ENCODE data around the gene TXNDC2.
"Not testable (repeated sequence)": the region's sequence is repeated elsewhere in the genome, so short reads cannot be mapped to it uniquely, and the experiment has no call there.

TXNDC2 gene

DNA sequence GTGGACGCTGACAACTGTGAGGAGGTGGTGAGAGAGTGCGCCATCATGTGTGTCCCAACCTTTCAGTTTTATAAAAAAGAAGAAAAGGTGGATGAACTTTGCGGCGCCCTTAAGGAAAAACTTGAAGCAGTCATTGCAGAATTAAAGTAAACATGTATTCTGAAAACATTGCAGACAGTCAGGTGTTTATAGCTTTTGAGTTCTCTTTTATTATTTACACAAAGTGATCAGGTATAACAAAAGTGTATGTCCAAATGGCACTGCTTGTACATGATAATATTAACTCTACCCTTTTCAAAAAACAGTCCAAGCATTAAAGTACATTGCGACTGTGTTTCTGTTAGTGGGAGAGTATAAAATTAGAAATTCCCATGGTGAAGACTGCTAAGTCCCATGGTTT lies 2.2 kb downstream of the TXNDC2 start:
- no peak for DNase-seq

DNA sequence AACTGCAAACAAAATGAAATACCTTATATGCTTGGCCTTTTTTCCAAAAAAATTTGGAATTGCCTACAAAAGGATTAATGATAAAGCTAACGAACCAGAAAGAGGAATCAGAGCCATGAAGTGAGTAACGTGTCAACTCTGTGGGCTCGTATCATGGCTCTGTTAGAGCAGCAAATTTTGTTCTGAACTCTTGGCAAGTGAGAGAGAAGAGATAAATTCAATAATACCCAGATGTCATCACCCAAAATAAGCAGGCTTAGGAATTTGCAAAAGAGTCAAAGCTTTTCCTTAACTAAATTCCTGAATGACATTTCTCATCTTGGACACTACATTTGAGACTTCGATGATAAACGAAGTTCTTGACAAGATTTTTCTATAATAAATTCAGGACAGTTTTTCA lies 4.4 kb downstream of the TXNDC2 start:
- no peak for DNase-seq

DNA sequence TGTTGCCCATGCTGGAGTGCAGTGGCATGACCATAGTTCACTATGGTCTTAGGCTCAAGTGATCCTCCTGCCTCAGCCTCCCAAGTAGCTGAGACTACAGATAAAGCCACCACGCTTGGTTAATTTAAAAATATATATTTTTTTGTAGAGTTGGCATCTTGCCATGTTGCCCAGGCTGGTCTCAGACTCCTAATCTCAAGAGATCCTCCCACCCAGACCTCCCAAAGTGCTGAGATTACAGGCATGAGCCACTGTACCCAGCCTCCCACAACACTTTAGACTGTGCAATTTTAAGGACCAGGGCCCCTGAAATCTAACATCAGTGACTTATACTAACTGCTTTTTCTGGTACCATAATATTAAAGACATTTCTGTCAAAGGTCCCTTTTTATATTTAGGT lies 5.2 kb downstream of the TXNDC2 start:
- no peak for DNase-seq

DNA sequence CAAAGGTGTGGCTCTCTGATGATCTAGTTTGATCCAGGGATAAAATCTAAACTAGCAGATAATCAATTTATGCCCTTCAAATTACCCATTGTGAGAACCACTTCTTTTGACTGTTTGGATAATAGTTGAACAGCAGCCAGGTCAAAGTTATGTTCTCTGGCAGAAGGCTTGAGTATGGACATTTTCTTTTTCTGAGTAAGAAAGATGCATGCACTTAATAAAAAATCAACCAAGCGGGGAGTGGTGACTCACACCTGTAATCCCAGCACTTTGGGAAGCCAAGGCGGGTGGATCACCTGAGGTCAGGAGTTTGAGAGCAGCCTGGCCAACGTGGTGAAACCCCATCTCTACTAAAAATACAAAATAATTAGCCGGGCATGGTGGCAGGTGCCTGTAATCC lies 5.7 kb downstream of the TXNDC2 start:
- DNase-seq: not testable (repeated sequence)

DNA sequence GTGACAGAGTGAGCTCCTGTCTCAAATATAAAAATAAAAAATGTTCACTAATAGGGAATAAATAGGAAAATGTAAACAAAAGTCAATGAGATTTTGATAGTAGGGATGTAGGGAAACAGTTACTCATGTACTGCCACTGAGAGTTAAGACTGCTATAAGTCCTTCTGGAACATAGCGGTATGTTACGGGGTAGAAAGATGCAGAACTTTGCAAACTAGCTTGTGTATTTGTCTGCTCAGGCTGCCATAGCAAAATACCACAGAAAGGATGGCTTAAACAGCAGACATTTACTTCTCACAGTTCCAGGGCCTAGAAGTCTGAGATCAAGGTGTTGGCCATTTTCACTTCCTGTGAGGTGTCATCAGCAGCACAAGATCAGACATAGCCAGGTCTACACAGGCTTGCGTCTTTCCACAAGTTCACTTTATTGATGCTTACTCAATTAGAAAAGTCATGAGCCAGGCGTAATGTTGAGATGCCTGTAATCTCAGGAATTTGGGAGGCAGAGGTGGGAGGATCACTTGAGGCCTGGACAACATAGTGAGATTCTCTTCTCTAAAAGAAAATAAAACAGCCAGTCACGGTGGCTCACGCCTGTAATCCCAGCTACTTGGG lies 8.8 kb downstream of the TXNDC2 start:
- DNase-seq: no peak

DNA sequence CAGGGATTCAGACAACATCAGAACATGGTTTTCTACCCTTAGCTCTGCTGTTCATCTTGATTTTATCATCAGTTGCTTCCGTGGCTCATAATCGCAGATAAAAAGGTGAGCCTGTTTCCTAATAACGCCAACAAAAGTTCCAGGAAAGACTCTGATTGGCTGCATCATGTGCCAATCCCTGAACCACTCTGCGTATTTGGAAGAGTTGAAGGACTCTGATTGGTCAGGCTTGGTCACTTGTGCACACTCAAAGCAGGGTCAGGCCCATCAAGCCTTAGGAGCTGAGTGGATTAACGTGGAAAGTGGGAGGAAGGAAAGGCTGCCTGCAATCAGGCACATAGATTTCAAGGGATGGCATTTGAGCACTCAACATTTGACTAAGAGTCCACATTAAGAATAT lies 11.4 kb downstream of the TXNDC2 start:
- no peak for DNase-seq

DNA sequence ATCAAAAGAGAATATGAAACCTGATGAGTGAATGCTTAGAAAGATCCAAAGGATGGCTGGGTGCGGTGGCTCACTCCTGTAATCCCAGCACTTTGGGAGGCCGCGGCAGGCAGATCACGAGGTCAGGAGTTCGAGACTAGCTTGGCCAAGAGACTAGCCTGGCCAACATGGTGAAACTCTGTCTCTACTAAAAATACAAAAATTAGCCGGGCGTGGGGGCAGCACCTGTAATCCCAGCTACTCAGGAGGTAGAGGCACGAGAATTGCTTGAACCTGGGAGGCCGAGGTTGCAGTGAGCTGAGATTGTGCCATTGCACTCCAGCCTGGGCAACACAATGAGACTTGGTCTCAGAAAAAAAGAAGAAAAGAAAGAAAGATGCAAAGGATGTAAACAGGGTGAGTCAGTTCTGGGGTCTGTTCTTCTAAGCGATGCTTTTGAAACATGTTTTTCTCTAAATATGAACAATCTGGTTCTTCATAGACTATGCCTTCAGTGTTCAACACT lies 12.1 kb downstream of the TXNDC2 start:
- DNase-seq: not testable (repeated sequence)

DNA sequence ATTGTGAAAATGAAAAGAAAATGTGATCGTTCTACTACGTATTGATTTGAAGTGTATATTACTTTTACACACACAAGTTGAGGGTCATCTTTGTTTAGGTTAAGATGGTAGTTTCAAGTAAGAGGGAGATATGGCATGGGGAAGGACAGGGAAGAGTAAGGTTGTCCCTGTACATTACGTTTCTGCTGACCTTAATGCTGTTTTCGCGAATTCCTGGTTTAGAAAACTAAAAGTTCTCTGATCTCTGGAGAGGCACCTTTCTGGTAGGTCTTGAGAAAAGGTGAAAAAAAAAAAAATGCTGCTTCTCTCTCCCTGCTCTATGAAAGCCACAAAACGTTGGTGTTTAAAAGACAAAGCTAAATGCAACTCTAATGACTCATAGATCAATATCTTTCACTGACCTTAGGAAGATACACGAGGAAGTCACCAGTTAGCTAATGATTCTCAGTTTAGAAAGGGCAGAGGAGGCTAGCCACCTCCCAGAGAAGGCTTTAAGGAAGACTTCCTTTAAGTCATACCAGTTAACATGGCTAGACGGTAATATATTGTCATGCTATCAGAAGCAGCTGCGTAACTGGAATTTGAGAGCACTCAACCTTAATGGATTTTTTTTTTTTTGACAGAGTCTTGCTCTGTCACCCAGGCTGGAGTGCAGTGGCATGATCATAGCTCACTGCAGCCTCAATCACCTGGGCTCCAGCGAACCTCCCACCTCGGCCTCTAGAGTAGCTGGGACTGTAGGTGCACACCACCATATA lies 13.2 kb downstream of the TXNDC2 start:
- DNase-seq: no peak

DNA sequence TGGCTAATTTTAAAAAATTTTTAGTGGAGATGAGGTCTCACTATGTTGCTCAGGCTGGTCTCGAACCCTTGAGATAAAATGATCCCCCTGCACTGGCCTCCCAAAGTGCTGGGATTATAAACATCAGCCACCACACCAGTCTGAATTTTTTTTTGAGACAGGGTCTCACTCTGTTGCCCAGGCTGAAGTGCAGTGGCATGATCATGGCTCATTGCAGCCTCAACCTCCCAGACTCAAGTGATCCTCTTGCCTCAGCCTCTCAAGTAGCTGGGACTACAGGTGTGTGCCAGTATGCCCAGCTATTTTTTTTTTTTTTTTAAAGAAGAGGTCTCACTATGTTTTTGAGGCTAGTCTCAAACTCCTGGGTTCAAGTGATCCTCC lies 13.8 kb downstream of the TXNDC2 start:
- DNase-seq: not testable (repeated sequence)

DNA sequence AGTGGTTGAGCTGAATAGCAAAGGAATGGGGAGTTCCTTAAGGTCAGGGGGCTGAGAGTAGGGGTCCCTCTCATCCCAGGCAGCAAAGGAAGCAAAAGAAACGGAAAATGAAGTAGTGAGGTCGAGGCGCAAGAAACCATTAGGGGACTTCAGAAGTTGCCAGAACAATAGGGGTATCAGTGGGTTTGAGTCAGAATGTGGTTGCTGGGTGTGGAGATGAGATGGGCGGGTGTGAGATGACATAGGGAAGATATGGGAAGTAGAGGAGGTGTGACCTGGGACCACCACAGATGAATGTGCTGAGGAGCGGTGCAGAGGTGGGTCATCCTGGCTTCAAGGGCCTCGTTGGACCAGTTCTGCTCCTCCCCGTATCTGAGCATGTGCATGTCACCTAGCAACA lies 14.9 kb downstream of the TXNDC2 start:
- no peak for DNase-seq

DNA sequence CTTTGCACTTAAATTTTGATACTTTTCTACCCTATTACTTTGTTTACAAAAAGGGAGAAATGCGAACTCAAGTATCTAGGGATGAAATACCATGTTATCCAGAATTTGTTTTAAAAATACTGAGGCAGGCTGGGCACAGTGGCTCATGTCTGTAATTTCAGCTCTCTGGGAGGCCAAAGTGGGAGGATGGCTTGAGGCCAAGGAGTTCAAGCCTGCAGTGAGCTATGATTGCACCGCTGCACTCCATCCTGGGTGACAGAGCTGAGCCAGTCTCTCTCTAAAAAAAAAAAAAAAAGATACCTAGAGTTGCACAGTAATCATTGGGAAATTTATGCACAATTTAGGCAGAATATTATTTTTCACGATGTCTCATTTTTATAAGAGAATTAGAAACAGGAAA lies 15.6 kb downstream of the TXNDC2 start:
- DNase-seq: no peak

DNA sequence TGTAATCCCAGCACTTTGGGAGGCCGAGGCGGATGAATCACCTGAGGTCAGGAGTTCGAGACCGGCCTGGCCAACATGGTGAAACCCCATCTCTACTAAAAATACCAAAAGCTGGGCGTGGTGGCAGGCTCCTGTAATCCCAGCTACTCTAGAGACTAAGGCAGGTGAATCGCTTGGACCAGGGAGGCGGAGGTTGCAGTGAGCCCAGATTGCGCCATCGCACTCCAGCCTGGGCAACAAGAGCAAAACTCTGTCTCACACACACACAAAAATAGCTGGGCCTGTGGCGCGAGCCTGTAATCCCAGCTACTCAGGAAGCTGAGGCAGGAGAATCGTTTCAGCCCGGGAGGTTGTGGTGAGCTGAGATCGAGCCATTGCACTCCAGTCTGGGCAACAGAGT lies 16.5 kb downstream of the TXNDC2 start:
- DNase-seq: not testable (repeated sequence)

DNA sequence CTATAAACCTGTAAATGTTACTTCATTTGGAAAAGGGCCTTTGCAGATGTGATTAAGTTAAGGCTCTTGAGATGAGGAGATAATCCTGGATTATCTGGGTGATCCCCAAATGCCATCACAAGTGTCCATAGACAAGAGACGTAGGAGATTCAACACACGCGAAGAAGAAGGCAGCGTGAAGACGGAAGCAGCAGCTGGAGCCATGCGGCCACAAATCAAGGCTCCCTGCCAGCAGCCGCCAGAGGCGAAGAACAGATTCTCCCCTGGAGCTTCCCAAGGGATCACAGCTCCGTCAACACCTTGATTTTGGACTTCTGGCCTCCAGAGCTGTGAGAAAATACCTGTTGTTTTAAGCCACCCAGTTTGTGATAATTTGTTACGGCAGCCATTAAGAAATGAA lies 17.1 kb downstream of the TXNDC2 start:
- DNase-seq: no peak

DNA sequence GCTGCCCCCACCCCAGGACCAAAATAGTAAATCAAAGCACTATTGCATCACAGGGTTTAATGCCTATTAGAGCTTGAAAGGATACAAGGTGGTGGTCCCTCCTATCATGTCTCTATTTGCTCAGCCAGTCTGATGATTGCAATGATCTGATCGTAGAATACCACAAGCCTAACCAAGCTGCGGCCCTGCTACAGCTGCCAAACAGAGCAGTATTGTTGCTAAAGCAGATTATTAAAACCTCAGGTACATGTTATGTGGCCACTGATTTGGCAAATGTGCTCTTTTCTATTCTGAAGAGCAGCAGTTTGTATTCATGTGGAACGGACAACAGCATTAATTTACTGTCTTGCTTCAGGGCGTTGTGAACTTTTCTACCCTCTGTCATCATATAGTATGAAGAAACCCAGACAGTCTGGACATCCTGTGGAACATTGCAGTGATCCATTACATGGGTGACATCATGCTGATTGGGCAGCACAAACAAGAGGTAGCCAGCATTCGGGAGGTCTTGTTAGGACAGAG lies 19.7 kb downstream of the TXNDC2 start:
- DNase-seq: no peak

DNA sequence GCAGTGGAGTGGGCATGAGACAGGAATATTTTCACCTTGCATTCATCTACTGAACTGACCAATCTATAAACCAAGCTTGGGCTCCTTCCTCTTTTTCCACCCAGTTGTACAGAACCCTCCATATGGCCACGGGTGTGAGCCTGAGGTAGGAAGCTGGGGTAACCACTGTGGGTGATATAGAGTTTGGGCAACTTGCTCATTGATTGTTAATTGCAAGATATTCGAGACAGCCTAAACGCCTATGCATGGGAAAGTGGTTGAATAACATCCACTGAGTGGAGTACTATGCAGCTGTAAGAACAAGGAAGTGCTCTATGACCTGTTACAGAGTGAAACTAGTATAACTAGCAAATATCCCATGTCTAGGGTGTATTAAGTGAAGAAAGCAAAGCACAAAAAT lies 20.7 kb downstream of the TXNDC2 start:
- DNase-seq: no peak

DNA sequence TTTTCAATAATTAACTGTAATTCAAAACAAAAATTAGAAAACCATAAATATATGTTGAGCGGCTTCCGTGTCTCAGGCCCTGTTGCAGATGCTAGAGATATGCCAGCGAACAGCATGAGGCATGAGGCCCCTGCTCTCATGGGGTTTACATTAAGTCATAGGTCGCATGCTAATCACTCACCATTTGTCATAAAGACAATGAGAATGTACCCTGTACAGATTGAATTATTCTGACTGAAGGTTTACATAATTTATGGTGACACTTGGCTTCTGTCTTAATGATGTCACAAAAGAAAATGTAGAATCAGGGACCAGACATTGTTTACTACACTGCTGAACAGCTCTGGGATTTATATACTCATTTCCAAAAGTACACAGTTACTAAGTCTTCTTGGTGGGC lies 22.1 kb downstream of the TXNDC2 start:
- DNase-seq: no peak

DNA sequence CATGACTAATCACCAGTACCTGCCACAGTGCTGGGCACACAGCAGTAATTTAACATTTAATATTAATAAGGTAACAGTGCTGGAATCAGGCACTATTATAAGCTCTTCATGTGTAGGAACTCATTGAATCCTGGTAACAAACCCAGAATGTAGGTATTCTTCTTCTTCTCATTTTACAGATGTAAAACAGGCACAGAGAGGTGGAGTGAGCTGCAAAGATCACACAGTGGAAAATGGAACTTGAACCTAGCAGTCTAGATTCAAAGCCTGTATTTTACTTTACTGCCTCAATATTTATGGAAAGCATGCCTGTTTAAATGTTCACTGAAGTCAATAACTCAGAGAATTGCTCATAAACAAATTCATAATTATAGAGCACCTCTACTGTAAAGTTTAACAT lies 24.3 kb downstream of the TXNDC2 start:
- DNase-seq: no peak

DNA sequence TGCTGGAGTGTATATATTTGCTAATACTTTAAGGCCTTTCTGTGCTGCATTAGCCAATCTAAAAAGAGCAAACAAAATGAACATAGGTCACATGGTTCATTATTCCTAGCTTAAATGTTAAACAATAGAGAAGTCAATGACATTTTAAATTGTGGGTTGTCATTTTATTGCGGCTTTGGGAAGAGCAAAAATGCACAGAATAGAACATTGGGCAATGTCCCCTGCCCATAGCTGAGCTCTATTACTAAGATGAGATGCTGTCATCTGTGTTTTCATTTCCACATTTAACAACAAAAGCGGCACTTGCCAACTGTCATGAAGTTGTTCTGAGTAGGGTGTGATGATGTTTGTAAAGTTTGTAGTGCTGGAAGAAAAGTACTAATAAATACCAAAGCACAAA lies 24.9 kb downstream of the TXNDC2 start:
- no peak for DNase-seq

DNA sequence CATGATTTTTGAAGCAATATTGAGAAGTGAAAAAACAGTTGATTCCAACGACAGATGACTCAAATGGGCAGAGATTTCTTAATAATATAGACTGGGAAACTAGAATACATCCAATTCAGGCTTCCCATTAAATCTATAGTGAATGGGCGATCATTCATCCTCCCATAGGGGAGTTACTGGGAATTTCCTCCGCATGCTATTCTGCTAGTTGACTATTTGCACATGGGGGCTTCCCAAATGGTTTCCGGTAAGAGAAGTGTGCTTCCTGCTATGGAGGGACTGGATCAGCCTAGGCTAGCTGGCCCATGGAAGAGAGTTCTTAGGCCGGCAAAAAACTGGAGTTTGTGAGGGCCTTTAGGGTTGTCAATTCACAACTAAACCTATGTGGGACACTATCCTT lies 25.5 kb downstream of the TXNDC2 start:
- no peak for DNase-seq

DNA sequence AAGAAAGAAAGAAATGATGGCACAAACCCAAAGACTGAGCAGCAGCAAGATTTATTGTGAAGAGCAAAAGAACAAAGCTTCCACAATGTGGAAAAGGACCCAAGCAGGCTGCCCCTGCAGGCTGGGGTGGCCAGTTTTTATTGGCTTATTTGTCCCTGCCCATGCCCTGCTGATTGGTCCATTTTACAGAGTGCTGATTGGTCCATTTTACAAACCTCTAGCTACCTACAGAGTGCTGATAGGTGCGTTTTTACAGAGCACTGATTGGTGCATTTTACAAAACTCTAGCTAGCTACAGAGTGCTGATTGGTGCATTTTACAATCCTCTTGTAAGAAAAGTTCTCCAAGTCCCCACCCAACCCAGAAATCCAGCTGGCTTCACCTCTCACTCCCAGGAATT lies 26.5 kb downstream of the TXNDC2 start:
- not testable (repeated sequence) for DNase-seq

DNA sequence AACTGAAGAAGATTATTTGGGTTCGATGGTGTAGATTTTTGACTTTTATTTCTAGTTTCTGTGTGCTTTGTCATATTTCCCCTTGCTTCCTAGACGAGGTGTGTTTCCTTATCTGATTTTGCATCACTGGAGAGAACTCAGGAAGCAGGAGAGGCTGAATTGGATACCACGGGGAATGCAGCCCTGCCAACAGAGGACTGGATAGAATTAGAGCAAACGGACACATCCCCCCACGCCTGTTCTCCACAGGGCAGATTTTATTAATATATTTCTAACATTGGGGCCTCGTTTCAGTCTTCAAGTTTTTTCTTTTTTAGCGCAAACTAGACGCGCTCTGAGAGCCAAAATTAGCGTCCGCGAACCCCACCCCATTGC lies 27.4 kb downstream of the TXNDC2 start:
- DNase-seq: peak in 1 of 2 experiments; percentile 46

DNA sequence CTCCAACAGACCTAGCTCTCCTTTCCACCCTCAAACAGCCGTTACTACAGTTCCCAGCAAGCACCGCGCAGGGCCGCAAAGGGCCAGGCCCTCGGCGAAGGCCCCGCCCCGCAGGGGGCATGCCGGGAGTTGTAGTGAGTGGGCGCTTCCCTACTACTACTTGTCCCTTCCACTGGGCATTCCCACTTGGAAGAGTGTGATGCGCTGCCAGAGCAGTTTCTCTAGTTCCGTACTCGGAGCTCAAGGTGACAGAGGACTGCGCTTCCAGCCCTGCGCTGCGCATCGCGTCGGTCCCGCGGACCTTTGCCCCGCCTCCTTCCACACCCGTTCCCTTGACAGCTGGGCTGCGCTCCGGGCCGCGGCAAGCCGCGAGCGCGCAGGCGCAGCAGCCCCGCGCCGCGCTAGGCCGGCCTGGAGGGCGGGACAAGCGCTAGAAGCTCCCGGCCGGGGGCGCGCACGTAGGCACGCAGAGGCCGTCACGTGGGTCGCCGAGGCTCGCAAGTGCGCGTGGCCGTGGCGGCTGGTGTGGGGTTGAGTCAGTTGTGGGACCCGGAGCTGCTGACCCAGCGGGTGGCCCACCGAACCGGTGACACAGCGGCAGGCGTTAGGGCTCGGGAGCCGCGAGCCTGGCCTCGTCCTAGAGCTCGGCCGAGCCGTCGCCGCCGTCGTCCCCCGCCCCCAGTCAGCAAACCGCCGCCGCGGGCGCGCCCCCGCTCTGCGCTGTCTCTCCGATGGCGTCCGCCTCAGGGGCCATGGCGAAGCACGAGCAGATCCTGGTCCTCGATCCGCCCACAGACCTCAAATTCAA lies 28.0 kb downstream of the TXNDC2 start, which contains the start of gene VAPA:
TSS of gene VAPA (plus strand) at position 491 of the 808 bp plus-strand sequence. CDS start at position 732, 241 bp downstream.
- peak; percentile 82 to 91 for DNase-seq

DNA sequence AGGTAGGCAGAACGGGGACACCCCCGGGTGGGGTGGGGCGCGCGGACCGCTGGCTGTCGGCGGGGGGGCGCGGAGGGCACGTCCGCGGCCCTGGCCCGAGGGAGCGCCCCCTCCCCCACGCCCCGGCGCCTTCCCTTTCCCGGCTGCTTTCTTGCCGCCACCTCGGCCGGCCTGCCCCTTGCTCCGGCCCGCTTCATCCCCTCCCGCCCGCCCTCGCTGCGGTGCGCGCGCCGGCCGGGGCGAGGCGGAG lies 28.5 kb downstream of the TXNDC2 start:
- no peak for DNase-seq

Data from SHP77 (cell line).